GM21447 (cell line): ENCODE results near the gene COX8A.

ENCODE experiments used
- ATAC-seq: cut with Tn5 transposase; IDR thresholded peaks from one replicate; pipeline ENCODE4 v1.9.1; 2021; ENCODE audit not compliant: unreplicated experiment

Gene COX8A

DNA sequence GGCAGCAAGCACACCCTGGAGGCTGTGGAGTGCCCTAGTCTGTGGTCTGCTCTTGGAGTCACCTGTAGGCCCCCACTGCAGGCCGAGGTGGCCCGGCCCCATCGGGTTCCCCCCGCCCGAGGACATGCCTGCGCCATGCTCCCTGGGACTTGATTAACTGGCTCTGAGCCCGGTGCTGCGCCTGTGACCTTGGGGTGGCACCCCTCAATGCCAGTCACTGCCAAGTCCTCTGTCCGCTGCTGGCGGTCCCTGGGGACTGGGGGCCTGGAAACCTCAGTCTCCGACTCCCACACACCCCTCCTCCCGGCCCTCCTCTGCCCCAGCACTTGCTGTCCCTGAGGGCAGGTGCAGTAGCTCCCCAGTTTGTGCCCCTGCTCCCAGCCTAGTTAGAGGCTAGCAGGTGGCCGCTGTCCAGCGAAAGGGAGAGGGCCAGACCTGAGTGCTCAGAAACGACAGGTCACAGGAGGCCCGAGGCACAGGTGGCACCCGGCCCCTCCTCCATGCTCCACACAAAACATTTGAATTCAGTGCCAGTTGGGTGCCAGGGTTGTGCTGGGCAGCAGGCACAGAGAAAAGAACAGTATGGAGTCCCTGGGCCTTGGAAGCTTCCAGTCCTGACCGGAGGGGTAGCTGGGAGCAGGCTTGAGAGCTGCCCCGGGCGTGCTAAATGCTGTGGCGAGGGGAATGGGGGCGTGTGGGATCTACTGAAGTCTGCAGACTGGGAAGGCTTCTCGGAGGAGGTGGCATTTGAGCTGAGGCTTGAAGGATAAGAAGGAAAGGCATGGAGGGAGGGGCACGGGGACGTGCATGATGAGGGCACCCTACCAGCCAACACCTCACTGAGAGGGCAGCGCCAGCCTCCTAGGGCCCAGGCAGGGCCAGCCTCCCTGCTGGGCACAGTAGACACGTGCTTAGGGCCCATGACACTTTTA is 45.0 kb downstream of the COX8A start:
- ATAC-seq, result no peak

DNA sequence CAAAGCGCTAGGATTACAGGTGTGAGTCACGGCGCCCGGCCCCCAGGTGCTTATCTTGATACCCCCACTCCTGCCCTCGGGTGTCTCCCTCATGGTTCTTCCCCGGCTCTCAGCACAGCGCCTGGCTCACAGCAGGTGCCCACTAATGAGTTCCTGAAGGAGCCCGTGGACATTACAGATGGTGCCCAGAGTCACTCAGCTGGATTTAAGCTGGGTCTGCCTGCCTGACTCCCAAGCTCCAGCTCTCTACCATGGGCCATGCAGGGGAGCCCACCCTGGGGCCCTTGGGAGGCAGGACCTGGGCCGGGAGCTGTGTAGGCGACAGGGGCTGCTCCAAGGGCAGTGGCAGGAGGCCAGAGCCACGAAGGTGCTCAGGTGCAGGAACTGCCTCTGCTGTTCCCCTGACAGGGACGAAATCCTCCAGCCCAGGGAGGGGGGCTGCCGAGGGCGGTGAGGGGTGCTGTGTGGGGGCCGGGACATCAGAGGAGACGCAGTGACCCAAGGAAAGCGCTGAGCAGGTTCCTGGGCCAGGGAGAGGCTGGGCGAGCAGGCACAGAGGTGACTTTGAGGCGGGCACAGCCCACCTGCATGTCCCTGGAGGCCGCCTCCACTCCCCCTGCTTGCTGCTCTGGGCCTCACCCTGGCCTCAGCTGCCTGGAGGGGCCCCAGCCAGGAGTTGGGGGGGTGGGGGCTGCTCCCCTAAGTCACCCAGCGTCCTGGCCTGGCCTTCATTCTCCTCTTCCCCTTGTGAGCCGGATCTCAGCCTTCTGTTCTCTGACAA is 46.7 kb downstream of the COX8A start:
- no peak for ATAC-seq

DNA sequence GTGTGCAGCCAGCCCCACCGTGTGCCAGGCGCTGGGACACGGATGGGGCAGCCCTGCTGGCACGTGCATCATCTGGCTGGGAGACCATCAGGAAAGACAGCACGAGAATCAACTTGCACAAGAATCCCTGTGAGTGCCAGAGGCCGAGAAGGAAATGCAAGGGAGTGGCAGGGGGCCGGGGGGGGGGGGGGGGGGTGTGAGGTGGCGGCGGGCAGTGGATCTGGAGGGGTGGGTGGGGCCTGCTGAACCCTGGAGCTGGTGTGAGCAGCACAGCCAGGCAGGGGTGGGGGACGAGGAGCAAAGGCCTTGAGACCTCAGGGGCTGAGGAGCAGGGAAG is 47.3 kb downstream of the COX8A start:
- ATAC-seq, result no peak

DNA sequence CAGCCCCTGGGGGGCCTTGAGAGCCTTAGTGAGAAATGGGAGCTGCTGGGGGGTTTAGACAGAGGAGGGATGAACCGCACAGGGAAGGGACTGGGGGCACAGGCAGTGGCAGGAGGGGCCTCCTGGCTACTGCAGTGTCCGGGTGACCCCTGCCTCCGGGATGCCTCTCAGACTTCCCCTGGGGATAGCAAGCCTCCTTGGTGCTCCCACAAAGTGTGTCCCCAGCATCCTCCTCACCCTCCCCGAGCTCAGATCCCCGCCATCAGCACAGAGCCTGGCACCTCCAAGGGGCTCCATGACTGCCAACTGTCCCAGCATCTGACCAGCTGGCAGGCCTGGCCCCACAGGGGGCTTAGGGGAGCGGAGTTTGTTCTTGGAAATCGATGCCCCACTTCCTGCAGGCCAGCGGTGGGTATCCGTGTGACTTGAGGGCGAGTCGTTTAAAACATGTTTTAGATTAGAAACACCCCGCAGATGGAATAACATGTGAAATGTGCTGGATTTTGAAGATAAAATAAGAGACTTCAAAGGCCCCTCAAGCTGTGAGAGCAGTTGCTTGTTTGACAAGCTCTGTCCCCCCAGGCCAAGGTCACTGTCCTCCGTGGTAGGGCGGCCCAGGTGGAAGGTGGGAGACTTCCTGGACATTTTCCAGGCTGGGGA is 47.8 kb downstream of the COX8A start:
- ATAC-seq, result no peak

DNA sequence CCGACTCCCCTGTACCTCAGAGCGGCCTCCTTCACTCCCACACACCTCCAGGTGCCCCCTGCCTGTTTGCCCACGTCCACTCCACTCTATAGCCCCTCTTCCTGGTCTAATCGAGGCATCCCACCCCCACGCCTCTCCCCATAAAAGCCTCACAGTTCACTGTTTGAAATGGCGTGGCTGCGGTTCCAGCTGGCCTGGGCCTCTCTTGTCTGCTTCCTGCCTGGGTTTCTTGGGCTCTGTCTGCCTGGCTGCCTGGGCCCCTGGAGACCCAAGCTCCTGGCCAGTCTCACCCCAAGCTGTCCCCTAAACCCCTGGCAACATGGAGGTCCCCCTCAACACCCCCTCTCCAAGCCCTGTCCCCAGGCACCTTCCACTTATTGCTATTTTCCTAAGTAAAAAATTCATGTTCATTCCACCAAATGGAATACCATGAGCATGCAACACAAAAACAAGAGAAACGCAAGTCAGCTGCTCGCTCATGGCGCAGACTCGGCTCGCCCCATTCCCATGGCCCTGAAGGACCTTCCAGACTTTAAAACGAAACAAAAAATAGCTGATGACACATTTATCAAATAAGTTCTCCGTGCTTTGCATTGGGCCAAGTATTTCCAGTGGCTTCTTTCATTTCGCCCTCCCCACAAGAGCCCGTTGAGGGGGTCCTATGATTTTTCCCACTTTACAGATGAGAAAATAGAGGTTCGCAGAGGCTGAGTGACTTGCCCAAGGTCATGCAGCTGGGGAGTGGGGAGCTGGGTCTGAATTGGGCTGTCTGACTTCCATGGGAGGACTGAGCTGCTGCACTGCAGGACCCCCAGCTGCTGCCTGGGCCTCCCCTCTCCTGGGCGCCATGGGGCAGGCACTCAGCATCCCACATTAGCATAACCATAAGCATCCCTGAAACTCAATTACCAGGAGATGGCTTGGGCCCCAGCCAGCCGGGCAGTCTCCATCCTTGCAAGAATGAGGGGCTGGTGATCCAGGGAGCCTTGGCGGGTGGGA is 49.6 kb downstream of the COX8A start:
- no peak for ATAC-seq

DNA sequence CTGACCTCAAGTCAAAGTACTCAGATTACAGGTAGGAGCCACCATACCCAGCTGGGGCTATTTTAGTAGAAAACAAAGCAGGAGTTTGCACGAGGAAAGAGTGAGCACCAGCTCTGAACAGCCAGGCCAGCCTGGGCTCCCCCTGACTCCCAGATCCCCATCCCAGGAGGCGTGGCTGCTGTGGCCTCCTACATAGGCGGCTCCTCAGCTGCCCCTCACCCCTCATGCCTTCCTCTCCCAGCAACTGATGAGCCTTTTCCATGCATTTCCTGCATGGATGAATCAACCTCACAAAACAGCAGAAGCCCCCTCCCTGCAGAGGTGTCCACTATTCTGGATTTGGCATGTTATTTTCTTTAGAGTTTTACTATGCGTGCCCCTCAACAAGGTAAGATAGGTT is 50.8 kb downstream of the COX8A start:
- ATAC-seq, result no peak
